Measurements from ENCODE around the gene PARP3.

Gene PARP3

DNA sequence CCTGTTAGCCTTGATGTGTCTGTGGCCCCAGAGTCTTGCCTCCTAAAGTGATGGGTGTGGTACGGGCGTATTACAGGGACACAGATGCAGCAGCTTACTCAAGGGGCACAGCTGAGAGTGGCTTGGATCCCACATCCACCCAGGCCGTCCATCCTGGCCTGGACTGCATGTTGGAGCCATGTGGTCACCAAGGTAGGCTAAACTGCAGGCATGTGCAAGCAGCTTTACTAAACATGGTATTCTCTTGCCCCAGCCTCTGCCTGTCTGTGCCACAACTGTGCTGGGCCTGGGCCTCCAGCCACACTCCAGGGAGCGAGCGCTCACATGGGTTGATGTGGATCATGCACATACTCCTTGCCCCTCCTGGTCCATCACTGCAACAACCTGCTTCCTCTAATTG, 7.0 kb downstream of the PARP3 start:
- Mint-ChIP-seq H3K4me1 (ENCODE audit: low read depth) (no peaks in the 10 kb centered on the region), H3K4me3 (no peak overlapping the region), H3K27ac (no peak overlapping the region), H3K36me3 (ENCODE audit: low read depth) (no peaks in the 10 kb centered on the region), H3K27me3 (ENCODE audit: low read depth) (peaks cover 15% of the 10 kb centered on the region), H3K9me3 (no peaks in the 10 kb centered on the region)
- DNase-seq (ENCODE audit: low spot score) = no peak

DNA sequence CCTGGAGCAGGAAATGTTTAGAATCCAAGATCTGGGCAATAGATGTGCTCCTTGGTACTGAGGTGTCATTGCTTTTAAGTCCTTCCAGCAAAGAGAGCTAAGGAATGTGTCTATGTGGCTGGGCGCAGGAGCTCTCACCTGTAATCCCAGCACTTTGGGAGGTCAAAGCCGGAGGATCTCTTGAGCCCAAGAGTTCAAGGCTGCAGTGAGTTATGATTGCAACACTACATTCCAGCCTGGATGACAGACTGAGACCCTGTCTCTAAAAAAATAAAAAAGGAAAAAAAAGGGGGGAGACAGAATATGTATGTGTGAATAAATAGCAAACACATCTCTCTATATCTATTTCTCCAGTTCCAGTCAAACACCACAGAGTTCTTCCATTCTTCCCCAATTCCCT, 8.7 kb downstream of the PARP3 start:
- Mint-ChIP-seq H3K4me3 (no peak overlapping the region), H3K36me3 (ENCODE audit: low read depth) (no peaks in the 10 kb centered on the region), H3K9me3 (no peaks in the 10 kb centered on the region), H3K27me3 (ENCODE audit: low read depth) (peaks cover 27% of the 10 kb centered on the region), H3K27ac (no peak overlapping the region), H3K4me1 (ENCODE audit: low read depth) (no peaks in the 10 kb centered on the region)
- DNase-seq (ENCODE audit: low spot score) = no peak

DNA sequence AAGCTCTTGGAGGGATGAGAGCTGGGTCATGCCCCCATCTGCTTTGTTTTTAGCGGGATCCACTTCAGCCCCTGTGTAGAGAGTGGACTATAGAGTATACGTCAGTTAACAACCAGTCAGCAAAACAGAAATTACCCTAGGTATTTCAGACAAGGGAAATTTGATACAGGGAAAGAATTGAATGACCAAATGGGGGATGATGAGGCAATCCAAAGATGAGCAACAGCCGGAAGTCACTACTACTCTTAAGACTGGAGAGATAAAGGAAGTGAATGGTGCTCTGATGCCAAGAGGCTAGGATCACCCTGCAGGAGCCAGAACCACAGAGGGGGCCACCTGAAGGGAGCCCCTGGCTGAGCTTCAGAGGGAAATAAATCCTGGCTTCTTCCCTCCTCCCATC, 11.3 kb downstream of the PARP3 start:
- Mint-ChIP-seq H3K9me3 (no peaks in the 10 kb centered on the region), H3K36me3 (ENCODE audit: low read depth) (peaks cover 3% of the 10 kb centered on the region), H3K27me3 (ENCODE audit: low read depth) (peaks cover 33% of the 10 kb centered on the region), H3K4me1 (ENCODE audit: low read depth) (no peaks in the 10 kb centered on the region), H3K4me3 (no peak overlapping the region), H3K27ac (no peak overlapping the region)
- no peak for DNase-seq (ENCODE audit: low spot score)

- Mint-ChIP-seq H3K9me3 (no peaks in the 10 kb centered on the region), H3K27me3 (ENCODE audit: low read depth) (peaks cover 33% of the 10 kb centered on the region), H3K4me1 (ENCODE audit: low read depth) (no peaks in the 10 kb centered on the region), H3K36me3 (ENCODE audit: low read depth) (peaks cover 3% of the 10 kb centered on the region), H3K4me3 (no peak overlapping the region), H3K27ac (no peak overlapping the region)
- DNase-seq (ENCODE audit: low spot score) = no peak
These were observed 11.9 kb downstream of the PARP3 start for GRCh38 chr3:51954105-51954504.

GRCh38 chr3:51954713-51955112, 12.6 kb downstream of the PARP3 start:
- Mint-ChIP-seq H3K27me3 (ENCODE audit: low read depth) (peaks cover 33% of the 10 kb centered on the region), H3K4me3 (no peak overlapping the region), H3K36me3 (ENCODE audit: low read depth) (peaks cover 3% of the 10 kb centered on the region), H3K4me1 (ENCODE audit: low read depth) (no peaks in the 10 kb centered on the region), H3K9me3 (no peaks in the 10 kb centered on the region), H3K27ac (no peak overlapping the region)
- DNase-seq (ENCODE audit: low spot score) = no peak

GRCh38 chr3:51955175-51955892, 13.2 kb downstream of the PARP3 start, which contains the start of gene GPR62:
TSS of gene GPR62 (plus strand) at chr3:51955381. CDS start at chr3:51955653, 272 bp downstream.
- no peak within 1 kb of the TSS for H3K4me3 Mint-ChIP-seq
- H3K4me1 Mint-ChIP-seq (ENCODE audit: low read depth) = no peaks in the 10 kb centered on the region
- peaks cover 33% of the 10 kb centered on the region for H3K27me3 Mint-ChIP-seq (ENCODE audit: low read depth)
- no peak within 1 kb of the TSS for H3K27ac Mint-ChIP-seq
- no peak for DNase-seq (ENCODE audit: low spot score)
- no peaks in the 10 kb centered on the region for H3K9me3 Mint-ChIP-seq
- H3K36me3 Mint-ChIP-seq (ENCODE audit: low read depth) = peaks cover 3% of the 10 kb centered on the region

- no peaks in the 10 kb centered on the region for H3K4me1 Mint-ChIP-seq (ENCODE audit: low read depth)
- H3K9me3 Mint-ChIP-seq = no peaks in the 10 kb centered on the region
- no peak overlapping the region for H3K27ac Mint-ChIP-seq
- H3K4me3 Mint-ChIP-seq = no peak overlapping the region
- no peak for DNase-seq (ENCODE audit: low spot score)
- peaks cover 3% of the 10 kb centered on the region for H3K36me3 Mint-ChIP-seq (ENCODE audit: low read depth)
- peaks cover 33% of the 10 kb centered on the region for H3K27me3 Mint-ChIP-seq (ENCODE audit: low read depth)
These were observed 14.0 kb downstream of the PARP3 start for GRCh38 chr3:51955893-51956770.

DNA sequence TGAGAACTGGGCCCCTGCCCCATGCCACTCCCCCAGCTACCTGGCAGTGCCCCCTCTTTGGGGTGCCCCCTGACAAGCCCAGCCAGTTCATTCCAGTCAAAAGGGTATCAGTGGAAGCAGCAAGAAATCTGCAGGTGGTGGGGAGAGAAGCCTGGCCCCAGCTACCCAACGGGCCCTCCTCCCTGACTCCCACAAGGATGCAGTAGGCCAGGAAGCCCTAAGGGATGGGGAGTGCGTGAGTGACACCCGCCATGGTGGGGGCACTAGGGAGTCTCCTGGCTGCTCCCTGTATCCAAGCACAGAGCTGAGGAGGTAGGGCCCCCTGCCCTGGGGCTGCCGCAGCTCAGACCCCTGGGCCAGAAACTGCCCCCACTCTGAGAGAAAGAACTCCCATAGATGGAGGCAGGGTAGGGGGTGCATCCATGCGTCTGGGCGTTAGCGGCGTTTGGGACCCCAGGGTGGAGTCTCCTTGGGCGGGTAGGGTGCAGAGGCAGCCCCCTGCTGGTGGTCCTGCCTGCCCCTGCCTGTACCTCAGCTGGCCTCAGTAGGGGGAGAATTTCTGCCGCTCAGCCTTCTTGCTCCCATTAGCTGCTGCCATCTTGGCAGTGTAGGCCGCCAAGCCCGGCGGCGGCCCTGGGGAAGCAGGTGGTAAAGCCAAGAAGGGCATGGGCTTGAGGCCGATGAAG, 15.5 kb downstream of the PARP3 start:
- Mint-ChIP-seq H3K27me3 (ENCODE audit: low read depth) (peaks cover 31% of the 10 kb centered on the region), H3K9me3 (no peaks in the 10 kb centered on the region), H3K4me3 (no peak overlapping the region), H3K36me3 (ENCODE audit: low read depth) (peaks cover 3% of the 10 kb centered on the region), H3K4me1 (ENCODE audit: low read depth) (no peaks in the 10 kb centered on the region), H3K27ac (no peak overlapping the region)
- no peak for DNase-seq (ENCODE audit: low spot score)

- H3K27me3 Mint-ChIP-seq (ENCODE audit: low read depth) = peaks cover 21% of the 10 kb centered on the region
- no peak for DNase-seq (ENCODE audit: low spot score)
These were observed 16.7 kb downstream of the PARP3 start for GRCh38 chr3:51958603-51959521.

GRCh38 chr3:51959651-51960050, 17.5 kb downstream of the PARP3 start:
- Mint-ChIP-seq H3K9me3 (no peaks in the 10 kb centered on the region), H3K27me3 (ENCODE audit: low read depth) (peaks cover 13% of the 10 kb centered on the region), H3K4me3 (no peak overlapping the region), H3K36me3 (ENCODE audit: low read depth) (peaks cover 3% of the 10 kb centered on the region), H3K27ac (no peak overlapping the region), H3K4me1 (ENCODE audit: low read depth) (no peaks in the 10 kb centered on the region)
- DNase-seq (ENCODE audit: low spot score) = no peak

More at GRCh38 chr3:51958603-51959521, 16.7 kb downstream of the PARP3 start:
- Mint-ChIP-seq H3K9me3 (no peaks in the 10 kb centered on the region), H3K4me3 (no peak overlapping the region), H3K4me1 (ENCODE audit: low read depth) (no peaks in the 10 kb centered on the region), H3K27ac (no peak overlapping the region), H3K36me3 (ENCODE audit: low read depth) (peaks cover 3% of the 10 kb centered on the region)

DNA sequence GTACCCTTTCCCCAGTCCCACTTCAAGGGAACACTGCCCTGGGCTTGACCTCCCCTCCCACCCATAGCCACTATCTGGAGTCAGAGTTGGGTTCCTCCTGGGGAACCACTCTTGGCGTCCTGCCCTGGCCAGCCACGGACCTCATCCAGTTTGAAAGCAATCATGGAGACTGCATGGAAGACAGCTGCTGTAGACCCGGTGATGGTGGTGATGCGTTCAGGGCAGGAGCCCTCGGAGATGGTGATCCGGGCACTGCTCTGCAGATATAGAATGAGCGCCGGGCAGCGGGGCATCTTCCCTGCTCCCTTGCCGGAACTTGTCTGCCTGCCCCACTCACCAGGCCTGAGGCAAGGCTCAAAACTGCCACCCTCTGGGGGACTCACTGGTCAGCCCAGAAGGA, 18.2 kb downstream of the PARP3 start:
- H3K36me3 Mint-ChIP-seq (ENCODE audit: low read depth) = peaks cover 3% of the 10 kb centered on the region
- H3K27ac Mint-ChIP-seq = no peak overlapping the region
- H3K4me1 Mint-ChIP-seq (ENCODE audit: low read depth) = no peaks in the 10 kb centered on the region

GRCh38 chr3:51961011-51961410, 18.8 kb downstream of the PARP3 start:
- Mint-ChIP-seq H3K4me3 (no peak overlapping the region), H3K36me3 (ENCODE audit: low read depth) (peaks cover 3% of the 10 kb centered on the region), H3K9me3 (no peaks in the 10 kb centered on the region), H3K27me3 (ENCODE audit: low read depth) (peaks cover 8% of the 10 kb centered on the region), H3K4me1 (ENCODE audit: low read depth) (no peaks in the 10 kb centered on the region), H3K27ac (no peak overlapping the region)
- DNase-seq (ENCODE audit: low spot score) = no peak

More for the DNA sequence above, 18.2 kb downstream of the PARP3 start:
- peaks cover 8% of the 10 kb centered on the region for H3K27me3 Mint-ChIP-seq (ENCODE audit: low read depth)
- no peak overlapping the region for H3K4me3 Mint-ChIP-seq
- H3K9me3 Mint-ChIP-seq = no peaks in the 10 kb centered on the region
- DNase-seq (ENCODE audit: low spot score) = no peak
